ENCODE measurements around the gene TRAPPC3L.
"Not testable (repeated sequence)": the region's sequence is repeated elsewhere in the genome, so short reads cannot be mapped to it uniquely, and the experiment has no call there.

Gene TRAPPC3L

GRCh38 chr6:116512734-116513133 is 32.8 kb downstream of the TRAPPC3L start:
- DNase-seq: no peak

GRCh38 chr6:116512111-116512559 is 33.3 kb downstream of the TRAPPC3L start:
- DNase-seq: no peak

- peak in 2 of 14 donors; percentile 4 to 22 for DNase-seq
These were observed 33.9 kb downstream of the TRAPPC3L start, which contains the start of gene CALHM5 for GRCh38 chr6:116511424-116512110. Gene CALHM5 (plus strand): TSS chr6:116511639. CDS start chr6:116511697, 58 bp downstream.

- no peak for DNase-seq
These were observed 37.0 kb downstream of the TRAPPC3L start for GRCh38 chr6:116508527-116508926.

GRCh38 chr6:116507324-116507723 is 38.2 kb downstream of the TRAPPC3L start:
- no peak for DNase-seq

- no peak for DNase-seq
These were observed 44.5 kb downstream of the TRAPPC3L start for GRCh38 chr6:116500969-116501433.

GRCh38 chr6:116497113-116497676 is 48.3 kb downstream of the TRAPPC3L start:
- no peak for DNase-seq

- DNase-seq: not testable (repeated sequence)
These were observed 50.3 kb downstream of the TRAPPC3L start for GRCh38 chr6:116495161-116495560.

- DNase-seq: no peak
These were observed 53.0 kb downstream of the TRAPPC3L start for GRCh38 chr6:116492331-116493067.

- DNase-seq: no peak
These were observed 53.7 kb downstream of the TRAPPC3L start for GRCh38 chr6:116491610-116492330.

GRCh38 chr6:116485559-116486184 is 59.8 kb downstream of the TRAPPC3L start:
- no peak for DNase-seq

GRCh38 chr6:116483616-116484015 is 61.9 kb downstream of the TRAPPC3L start:
- DNase-seq: no peak

- no peak for DNase-seq
These were observed 62.7 kb downstream of the TRAPPC3L start for GRCh38 chr6:116482780-116483179.

GRCh38 chr6:116476002-116476678 is 69.3 kb downstream of the TRAPPC3L start:
- DNase-seq: no peak

- no peak for DNase-seq
These were observed 70.3 kb downstream of the TRAPPC3L start for GRCh38 chr6:116475141-116475540.

- DNase-seq: no peak
These were observed 72.8 kb downstream of the TRAPPC3L start for GRCh38 chr6:116472706-116473105.

- DNase-seq: no peak
These were observed 74.0 kb downstream of the TRAPPC3L start for GRCh38 chr6:116471531-116471930.

- no peak for DNase-seq
These were observed 77.2 kb downstream of the TRAPPC3L start for GRCh38 chr6:116468293-116468692.

- no peak for DNase-seq
These were observed 78.0 kb downstream of the TRAPPC3L start for GRCh38 chr6:116467514-116467913.

- no peak for DNase-seq
These were observed 78.4 kb downstream of the TRAPPC3L start for GRCh38 chr6:116467096-116467495.

- no peak for DNase-seq
These were observed 80.2 kb downstream of the TRAPPC3L start for GRCh38 chr6:116465246-116465645.

GRCh38 chr6:116463301-116463700 is 82.2 kb downstream of the TRAPPC3L start:
- no peak for DNase-seq

Measured in C1 segment of cervical spinal cord (tissue), 14 donors.